ENCODE measurements around the gene BPTF.
A peak's percentile ranks its signal among the peaks of the same experiment; 100 is the strongest.
"Not testable (repeated sequence)": the region's sequence is repeated elsewhere in the genome, so short reads cannot be mapped to it uniquely, and the experiment has no call there.

BPTF gene

GRCh38 chr17:68016838-68017237 lies 191.5 kb downstream of the BPTF start:
- no peak for DNase-seq

GRCh38 chr17:68018493-68018892 lies 193.2 kb downstream of the BPTF start:
- not testable (repeated sequence) for DNase-seq

GRCh38 chr17:68019336-68019674 lies 194.0 kb downstream of the BPTF start:
- no peak for DNase-seq

DNA sequence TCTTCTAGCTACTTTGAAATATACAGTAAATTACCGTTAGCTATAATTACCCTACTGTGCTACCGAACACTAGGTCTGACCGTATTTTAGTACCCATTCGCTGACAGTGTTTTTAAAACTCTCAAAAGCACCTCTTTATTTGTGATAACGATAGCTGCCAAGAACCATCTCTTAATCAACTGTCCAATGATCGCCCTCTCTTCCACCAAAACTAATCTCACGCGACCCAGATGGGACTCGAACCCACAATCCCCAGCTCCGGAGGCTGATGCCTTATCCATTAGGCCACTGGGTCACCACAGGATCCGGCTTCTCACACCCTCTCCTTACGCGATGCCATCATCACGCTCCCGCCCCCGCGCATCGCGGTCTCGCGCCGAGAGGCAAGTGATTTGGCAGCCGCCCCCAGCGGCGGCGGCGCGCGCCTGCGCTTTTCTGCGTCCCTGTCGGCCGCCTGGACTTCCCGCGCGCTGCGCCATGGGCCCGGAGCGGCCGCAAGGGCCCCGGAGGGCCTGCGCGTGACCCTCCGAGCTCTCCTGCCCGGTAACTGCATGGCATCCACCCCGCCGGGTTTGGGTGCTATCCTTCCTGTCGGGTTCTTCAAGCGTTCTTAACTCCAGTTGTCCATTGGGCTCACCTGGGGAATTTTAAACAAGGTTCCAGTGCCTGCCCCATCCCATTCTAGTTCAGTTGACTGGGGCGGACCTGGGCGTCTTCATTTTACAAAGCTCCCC lies 194.5 kb downstream of the BPTF start:
- peak; percentile 95 for DNase-seq

DNA sequence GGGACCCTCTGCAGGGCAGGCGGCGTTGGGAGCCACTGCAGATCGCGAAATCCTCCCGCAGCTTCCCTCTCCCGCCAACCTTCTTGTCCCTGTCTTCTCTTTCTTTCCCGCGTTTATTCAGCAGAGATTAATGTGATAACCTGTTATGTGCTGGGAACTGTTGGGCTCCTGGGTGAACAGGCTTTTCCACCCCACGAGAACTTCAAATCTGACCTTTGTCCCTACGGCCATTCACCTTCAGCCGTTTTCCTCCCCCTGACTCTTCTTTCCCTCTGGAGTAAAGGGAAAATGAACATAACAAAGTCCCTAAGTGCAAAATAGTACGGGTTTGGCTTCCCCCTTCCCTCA lies 195.1 kb downstream of the BPTF start:
- DNase-seq, result no peak

DNA sequence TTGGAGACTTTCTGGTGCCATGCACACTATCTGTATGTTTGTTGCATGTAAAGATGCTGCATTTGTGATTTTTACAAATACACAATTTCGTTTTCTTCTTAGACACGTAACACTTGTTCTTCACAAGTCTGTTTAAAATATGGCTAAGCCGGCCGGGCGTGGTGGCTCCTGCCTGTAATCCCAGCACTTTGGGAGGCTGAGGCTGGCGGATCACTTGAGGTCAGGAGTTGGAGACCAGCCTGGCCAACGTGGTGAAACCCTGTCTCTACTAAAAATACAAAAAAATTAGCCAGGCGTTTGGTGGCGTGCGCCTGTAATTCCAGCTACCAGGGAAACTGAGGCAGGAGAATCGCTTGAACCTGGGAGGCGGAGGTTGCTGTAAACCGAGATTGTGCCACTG lies 195.5 kb downstream of the BPTF start:
- not testable (repeated sequence) for DNase-seq

- no peak for DNase-seq
Measured at GRCh38 chr17:68021963-68022362, 196.7 kb downstream of the BPTF start.

DNA sequence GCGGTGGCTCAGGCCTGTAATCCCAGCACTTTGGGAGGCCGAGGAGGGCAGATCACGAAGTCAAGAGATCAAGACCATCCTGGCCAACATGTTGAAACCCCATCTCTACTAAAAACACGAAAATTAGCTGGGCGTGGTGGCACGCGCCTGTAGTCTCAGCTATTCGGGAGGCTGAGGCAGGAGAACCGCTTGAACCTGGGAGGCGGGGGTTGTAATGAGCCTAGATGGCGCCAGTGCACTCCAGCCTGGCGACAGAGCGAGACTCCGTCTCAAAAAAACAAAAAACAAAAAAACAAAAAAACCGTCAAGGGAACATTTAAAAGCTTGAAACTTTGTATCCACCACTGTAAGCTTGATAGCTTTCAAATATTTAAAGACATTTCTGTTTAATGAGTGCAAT lies 197.2 kb downstream of the BPTF start:
- not testable (repeated sequence) for DNase-seq

GRCh38 chr17:68029512-68030215 lies 204.4 kb downstream of the BPTF start:
- no peak for DNase-seq
